HG03575 (cell line): Measurements from ENCODE around the gene LIMD2.

ENCODE experiments used
- ATAC-seq: cut with Tn5 transposase; IDR thresholded peaks from one replicate; pipeline ENCODE4 v1.9.1; 2021; ENCODE audit not compliant: unreplicated experiment, insufficient number of reproducible peaks, low FRiP score; ENCODE audit errors: extremely low read depth

The LIMD2 gene

DNA sequence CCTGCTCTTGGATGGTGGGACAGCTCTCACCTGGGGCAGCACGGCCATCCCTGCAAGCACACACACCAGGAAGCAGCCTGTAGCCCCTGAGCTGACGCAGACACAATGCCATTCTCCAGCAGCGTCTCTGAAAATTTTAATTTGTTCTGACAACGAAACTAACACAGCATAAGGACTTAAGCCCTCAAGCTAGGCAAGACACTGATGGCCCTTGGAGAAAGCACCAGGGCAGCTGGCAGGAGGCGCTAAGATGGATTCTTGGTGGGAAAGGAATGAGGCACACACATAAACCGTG is 2.7 kb upstream of the LIMD2 start:
- no peak for ATAC-seq

DNA sequence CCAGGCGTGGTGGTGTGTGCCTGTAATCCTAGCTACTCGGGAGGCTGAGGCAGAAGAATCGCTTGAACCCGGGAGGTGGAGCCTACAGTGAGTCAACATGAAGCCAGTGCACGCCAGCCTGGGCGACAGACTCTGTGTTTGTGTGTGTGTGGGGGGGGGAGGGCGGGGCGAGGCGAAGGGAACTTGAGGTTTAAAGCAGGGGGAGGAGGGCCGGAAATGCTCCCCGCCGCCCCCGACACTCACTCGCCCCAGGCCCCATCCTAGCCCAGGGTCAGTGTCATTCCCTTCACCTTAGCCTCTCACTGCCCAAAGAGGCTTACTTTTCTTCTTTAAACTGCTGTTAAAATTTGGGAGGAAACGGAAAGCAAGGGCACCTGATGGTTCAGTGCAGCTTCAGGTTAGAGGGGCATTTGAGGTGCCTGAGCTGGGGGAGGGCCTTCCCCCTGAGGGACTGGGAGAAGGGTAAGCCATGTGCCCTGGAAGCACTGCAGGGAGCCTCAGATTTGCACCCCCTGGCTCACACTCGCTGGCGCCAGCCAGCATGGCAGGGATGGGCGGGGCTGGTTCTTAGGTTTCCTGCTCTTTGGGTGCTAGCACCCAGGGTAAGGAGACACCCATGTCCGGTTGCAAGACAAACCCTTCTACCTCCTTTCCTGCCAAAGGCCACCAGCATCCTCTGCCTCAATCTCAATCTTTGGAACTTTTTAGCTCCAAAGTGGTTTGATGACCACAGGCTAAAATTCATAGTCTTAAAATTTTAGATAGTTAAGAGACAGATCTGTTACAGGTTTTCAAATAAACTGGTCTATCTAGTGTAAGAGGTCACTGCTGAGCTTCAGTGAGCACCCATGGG is 2.2 kb upstream of the LIMD2 start:
- no peak for ATAC-seq

DNA sequence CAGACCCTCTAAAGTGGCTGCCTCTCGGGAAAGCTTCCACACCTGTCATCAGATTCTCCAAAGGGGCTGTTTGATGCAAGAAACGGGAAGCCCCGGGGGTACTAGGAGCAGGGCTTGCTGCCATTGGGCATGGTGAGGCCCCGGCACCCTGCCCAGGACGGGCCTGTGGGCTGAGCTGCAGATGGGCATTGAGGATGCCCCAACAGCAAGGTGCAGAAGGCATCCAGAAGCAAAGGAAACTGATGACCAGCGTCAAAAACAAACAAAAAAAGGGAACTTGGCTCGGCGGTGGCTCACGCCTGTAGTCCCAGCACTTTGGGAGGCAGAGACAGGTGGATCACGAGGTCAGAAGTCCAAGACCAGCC is 1.5 kb upstream of the LIMD2 start:
- ATAC-seq: no peak

- no peak for ATAC-seq
Measured at GRCh38 chr17:63700528-63701455, 867 bp upstream of the LIMD2 start.

- ATAC-seq: no peak
Measured at GRCh38 chr17:63698886-63699637, 863 bp downstream of the LIMD2 start.

- ATAC-seq: no peak
Measured at GRCh38 chr17:63698381-63698885, 1.5 kb downstream of the LIMD2 start.

DNA sequence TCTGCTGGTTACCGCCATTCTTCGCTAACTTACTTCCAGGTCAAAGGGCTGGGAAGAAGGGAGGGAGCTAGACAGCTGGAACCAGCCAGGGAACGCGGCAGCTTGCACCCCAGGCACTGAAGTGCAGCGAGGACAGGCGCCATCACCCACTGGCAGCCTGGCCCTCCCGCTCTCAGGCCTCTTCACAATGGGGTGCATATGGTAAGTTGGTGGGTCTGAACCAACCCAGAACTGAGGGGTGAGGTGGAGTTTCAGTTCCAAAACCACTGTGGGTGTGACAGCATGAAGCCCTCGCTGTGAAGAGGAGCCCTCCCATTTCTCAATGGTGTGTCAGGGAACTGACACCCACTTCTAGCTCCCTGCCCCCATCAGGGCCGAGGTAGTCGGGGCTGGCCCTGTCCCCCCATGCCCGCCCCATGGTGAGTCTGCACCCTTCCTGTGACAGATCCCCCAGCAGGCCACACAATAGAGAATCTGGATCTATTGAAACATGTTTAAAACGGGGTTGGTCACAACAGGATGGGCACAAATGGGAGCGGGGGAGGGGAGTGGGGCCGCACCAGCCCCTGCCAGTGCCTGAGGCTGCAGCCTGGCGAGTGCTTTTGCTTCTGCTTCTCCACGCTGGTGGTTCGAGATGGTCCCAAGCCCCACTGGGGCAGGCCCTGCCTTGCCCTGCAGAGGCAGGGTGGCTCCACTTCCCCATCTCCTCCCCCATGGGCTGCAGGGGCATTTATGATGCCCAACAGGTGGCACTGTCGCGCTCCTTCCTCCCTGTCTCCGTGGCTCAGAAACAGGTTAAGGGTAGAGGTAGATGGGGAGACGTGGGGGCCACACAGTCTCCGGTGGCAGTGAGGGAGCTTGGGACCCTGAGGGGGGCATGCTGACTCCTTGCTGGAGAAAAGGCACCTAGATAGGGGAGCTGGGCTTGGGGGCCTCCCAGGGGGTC is 2.3 kb downstream of the LIMD2 start:
- ATAC-seq: no peak

DNA sequence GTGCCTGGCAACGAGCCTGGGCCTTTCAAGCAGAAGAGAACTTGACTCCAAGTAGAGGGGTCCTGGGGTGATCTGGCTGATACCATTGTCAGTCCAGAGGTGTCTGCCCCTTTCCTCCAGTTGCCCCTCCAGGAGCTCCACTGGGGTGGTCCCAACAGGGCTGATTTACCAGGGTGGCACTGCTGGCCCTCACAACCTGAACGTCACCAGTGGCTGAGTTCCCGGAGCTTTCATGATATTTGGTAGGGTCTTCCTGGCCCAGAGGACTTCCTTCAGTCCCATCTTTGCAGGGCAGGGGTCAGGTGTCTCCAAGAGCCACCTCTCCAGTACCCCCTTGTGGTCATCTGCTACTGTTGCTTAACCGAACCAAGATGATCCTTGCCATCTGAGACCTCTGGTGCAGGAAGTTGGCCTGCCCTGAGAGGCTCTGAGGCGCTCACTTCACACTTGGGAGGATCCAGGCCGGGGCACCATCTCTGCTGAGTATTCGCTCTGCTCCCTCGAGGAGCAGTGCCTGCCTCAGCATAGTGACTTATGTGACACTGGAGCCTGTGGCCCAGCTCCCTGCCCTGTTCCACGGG is 3.5 kb downstream of the LIMD2 start:
- no peak for ATAC-seq

DNA sequence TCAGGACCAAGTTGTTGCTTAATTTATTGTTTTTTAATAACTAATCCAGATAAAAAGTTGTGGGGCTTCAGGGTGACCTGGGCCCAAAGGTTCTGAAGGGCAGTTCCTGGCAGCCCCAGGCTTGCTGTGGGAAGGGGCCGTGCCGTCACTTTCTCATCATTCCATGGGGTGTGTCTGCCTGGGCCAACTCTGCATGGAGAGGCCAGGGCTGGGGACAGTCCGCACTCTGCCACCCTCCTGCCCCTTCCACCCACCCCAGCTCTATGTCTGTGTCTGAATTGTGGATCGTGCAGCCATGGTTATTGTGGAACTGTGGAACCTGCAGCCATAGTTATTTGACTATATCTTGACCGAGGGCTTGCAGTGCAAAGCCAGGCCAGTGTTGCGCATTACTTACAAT is 4.0 kb downstream of the LIMD2 start:
- no peak for ATAC-seq

GRCh38 chr17:63694950-63695773 is 4.8 kb downstream of the LIMD2 start:
- ATAC-seq: no peak

GRCh38 chr17:63694229-63694949 is 5.5 kb downstream of the LIMD2 start:
- ATAC-seq: no peak

DNA sequence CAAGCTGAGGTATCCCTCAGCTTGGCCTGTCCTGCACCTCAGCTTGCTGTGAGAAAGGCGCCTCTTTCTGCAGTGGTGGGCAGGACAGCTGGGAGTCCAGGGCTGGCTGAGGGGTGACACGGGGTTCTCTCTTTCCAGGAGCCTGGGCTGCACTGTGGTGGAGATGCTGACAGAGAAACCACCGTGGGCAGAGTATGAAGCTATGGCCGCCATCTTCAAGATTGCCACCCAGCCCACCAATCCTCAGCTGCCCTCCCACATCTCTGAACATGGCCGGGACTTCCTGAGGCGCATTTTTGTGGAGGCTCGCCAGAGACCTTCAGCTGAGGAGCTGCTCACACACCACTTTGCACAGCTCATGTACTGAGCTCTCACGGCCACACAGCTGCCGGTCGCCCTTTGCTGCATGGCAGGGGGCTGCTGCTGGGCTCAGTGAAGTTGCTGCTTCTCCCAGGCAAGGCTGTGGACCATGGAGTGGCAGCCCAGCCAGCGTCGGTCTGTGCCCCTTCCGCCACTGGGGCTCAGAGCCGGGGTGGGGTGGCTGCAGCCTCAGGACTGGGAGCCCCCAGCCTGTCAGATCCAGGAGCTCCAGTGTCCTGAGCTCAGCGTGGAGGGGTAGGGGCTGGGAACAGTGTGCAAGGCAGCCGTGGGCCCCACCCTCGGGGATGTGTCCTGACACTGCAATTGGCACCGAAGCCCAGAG is 6.4 kb downstream of the LIMD2 start:
- ATAC-seq: no peak

- no peak for ATAC-seq
Measured at GRCh38 chr17:63692195-63692816, 7.6 kb downstream of the LIMD2 start.

DNA sequence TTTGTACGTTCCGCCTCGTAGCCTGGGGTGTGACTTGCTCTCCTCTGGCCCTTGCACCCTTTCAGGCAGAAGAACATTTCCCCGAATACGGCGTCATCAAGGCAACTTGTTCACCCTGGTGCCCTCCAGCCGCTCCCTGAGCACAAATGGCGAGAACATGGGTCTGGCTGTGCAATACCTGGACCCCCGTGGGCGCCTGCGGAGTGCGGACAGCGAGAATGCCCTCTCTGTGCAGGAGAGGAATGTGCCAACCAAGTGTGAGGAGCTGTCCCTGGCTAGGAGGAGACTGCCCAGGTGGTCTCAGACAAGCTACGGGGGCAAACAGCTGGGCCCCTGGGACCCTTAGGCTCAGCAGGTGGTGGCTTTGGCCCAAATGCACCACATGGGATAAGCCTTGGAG is 10.4 kb downstream of the LIMD2 start:
- no peak for ATAC-seq

DNA sequence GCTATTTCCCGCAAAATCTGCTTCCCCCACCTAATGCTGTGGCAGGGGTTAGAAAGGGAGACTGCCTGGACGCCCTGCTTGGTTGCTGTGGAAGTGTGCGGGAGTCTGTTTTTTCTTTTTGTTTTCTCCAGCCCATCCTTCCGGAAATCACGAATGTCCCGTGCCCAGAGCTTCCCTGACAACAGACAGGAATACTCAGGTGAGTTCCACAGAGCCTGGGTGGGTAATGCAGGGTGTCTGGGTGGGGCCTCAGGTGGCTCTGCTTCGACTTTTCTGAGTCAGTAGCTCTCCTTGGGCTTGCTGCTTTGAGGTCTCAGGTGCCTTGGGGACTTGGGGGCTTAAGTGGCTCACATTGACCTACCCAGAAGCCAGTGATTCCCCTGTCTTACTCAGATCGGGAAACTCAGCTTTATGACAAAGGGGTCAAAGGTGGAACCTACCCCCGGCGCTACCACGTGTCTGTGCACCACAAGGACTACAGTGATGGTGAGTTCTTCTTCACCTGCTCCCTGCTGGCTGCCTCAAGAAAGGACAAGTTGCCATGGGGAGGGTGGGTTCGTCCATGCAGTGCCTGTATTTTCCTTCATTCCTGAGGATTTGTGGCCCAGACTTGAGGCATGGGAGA is 11.4 kb downstream of the LIMD2 start:
- no peak for ATAC-seq
